ENCODE data around the gene PUDP.

DNA sequence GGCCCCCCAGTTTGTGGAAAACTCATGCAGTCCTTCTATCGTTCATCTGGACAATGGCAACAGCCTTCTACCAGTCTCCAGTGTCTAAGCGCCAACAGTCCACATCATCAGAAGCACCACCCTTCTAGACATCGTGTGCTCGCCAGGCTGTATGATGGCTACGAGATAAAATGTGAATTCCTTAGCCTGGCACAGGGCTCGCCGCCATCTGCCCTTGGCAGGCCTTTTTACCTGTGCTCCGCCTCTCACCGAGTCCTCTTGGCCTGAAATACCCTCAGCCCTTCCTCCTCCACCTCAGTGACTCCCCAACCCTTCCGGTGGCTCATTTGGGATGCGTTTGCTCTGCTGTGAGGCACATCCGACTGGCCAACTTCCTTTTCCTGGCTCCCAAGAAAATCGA is 16.3 kb downstream of the PUDP start:
- TF ChIP-seq, protein P1, sequence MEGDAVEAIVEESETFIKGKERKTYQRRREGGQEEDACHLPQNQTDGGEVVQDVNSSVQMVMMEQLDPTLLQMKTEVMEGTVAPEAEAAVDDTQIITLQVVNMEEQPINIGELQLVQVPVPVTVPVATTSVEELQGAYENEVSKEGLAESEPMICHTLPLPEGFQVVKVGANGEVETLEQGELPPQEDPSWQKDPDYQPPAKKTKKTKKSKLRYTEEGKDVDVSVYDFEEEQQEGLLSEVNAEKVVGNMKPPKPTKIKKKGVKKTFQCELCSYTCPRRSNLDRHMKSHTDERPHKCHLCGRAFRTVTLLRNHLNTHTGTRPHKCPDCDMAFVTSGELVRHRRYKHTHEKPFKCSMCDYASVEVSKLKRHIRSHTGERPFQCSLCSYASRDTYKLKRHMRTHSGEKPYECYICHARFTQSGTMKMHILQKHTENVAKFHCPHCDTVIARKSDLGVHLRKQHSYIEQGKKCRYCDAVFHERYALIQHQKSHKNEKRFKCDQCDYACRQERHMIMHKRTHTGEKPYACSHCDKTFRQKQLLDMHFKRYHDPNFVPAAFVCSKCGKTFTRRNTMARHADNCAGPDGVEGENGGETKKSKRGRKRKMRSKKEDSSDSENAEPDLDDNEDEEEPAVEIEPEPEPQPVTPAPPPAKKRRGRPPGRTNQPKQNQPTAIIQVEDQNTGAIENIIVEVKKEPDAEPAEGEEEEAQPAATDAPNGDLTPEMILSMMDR (IDR thresholded peaks at IDR 0.05; ENCODE audit: low read depth, low read length, poor library complexity, severe bottlenecking) = no peak
- TF ChIP-seq EZH2phosphoT487 (IDR thresholded peaks at IDR 0.05; ENCODE audit: borderline replicate concordance, low read length) = no peak

All from DOHH2 (cell line).